ENCODE data around the gene ANKDD1B. TPM values are rescaled to one million over a fixed set of nuclear protein-coding genes. Genes with fewer than 3 reads are reported as not detected.

The ANKDD1B gene
- total and polyA plus RNA-seq, 2 experiments from 2014 or later, result 0.40 to 0.73 TPM

DNA sequence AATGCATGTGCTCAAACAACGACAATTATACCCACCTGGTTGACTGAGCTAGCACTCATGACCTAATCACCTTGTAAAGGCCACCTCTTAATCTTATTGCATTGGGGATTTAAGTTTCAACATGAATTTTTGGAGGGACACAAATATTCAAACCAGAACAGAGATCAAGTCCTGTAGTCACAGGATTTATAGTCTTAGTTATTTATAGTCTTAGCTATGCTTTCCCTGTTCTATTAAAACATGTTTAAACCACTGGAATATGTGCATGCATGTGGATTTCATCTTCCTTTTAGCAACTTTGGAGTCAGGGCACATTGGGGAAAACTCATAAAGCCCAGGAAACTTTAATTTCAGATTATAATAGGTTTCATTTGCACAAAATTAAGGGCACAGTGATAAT, 26.7 kb downstream of the ANKDD1B start:
- Mint-ChIP-seq H3K4me1 (peaks cover 4% of the 10 kb centered on the region; the same call in 1 of the 3 replicates), H3K27me3 (ENCODE audit: insufficient read depth, low read depth, poor library complexity) (peaks cover 3% of the 10 kb centered on the region), H3K36me3 (ENCODE audit: low read depth) (no peaks in the 10 kb centered on the region), H3K27ac (no peak overlapping the region), H3K4me3 (no peak overlapping the region), H3K9me3 (peaks cover 2% of the 10 kb centered on the region; the same call in 1 of the 3 replicates)
- ATAC-seq (no peak), DNase-seq (ENCODE audit: low spot score) (no peak)
- no peaks in the 10 kb centered on the region for H4K20me1 ChIP-seq (replicated peaks; ENCODE audit: insufficient read depth)
- H2AFZ ChIP-seq, result no peak overlapping the region
- no peaks in the 10 kb centered on the region for H3K4me1 ChIP-seq (ENCODE audit: insufficient read depth)
- TF ChIP-seq CTCF (conservative IDR thresholded peaks at IDR 0.05; ENCODE audit: low read depth in 2 of 2) (no peak), ETS1 (IDR thresholded peaks at IDR 0.05) (no peak), NANOG (IDR thresholded peaks at IDR 0.05; ENCODE audit: borderline replicate concordance) (no peak), ZNF114 (CRISPR knock-in tag; IDR thresholded peaks at IDR 0.05) (no peak), JUNB (IDR thresholded peaks at IDR 0.05; ENCODE audit: unreplicated experiment) (no peak), ZNF331 (CRISPR knock-in tag; IDR thresholded peaks at IDR 0.05; ENCODE audit: low read depth) (no peak), POLR2AphosphoS5 (IDR thresholded peaks at IDR 0.05; ENCODE audit: low read depth) (no peak), EZH2phosphoT487 (IDR thresholded peaks at IDR 0.05; ENCODE audit: unreplicated experiment) (no peak), CREB1 (CRISPR knock-in tag; IDR thresholded peaks at IDR 0.05; ENCODE audit: low read depth) (no peak), STAT1 (IDR thresholded peaks at IDR 0.05; ENCODE audit: unreplicated experiment) (no peak), EZH2 (IDR thresholded peaks at IDR 0.05; ENCODE audit: low read depth, unreplicated experiment) (no peak)
- TF ChIP-seq, protein P1, sequence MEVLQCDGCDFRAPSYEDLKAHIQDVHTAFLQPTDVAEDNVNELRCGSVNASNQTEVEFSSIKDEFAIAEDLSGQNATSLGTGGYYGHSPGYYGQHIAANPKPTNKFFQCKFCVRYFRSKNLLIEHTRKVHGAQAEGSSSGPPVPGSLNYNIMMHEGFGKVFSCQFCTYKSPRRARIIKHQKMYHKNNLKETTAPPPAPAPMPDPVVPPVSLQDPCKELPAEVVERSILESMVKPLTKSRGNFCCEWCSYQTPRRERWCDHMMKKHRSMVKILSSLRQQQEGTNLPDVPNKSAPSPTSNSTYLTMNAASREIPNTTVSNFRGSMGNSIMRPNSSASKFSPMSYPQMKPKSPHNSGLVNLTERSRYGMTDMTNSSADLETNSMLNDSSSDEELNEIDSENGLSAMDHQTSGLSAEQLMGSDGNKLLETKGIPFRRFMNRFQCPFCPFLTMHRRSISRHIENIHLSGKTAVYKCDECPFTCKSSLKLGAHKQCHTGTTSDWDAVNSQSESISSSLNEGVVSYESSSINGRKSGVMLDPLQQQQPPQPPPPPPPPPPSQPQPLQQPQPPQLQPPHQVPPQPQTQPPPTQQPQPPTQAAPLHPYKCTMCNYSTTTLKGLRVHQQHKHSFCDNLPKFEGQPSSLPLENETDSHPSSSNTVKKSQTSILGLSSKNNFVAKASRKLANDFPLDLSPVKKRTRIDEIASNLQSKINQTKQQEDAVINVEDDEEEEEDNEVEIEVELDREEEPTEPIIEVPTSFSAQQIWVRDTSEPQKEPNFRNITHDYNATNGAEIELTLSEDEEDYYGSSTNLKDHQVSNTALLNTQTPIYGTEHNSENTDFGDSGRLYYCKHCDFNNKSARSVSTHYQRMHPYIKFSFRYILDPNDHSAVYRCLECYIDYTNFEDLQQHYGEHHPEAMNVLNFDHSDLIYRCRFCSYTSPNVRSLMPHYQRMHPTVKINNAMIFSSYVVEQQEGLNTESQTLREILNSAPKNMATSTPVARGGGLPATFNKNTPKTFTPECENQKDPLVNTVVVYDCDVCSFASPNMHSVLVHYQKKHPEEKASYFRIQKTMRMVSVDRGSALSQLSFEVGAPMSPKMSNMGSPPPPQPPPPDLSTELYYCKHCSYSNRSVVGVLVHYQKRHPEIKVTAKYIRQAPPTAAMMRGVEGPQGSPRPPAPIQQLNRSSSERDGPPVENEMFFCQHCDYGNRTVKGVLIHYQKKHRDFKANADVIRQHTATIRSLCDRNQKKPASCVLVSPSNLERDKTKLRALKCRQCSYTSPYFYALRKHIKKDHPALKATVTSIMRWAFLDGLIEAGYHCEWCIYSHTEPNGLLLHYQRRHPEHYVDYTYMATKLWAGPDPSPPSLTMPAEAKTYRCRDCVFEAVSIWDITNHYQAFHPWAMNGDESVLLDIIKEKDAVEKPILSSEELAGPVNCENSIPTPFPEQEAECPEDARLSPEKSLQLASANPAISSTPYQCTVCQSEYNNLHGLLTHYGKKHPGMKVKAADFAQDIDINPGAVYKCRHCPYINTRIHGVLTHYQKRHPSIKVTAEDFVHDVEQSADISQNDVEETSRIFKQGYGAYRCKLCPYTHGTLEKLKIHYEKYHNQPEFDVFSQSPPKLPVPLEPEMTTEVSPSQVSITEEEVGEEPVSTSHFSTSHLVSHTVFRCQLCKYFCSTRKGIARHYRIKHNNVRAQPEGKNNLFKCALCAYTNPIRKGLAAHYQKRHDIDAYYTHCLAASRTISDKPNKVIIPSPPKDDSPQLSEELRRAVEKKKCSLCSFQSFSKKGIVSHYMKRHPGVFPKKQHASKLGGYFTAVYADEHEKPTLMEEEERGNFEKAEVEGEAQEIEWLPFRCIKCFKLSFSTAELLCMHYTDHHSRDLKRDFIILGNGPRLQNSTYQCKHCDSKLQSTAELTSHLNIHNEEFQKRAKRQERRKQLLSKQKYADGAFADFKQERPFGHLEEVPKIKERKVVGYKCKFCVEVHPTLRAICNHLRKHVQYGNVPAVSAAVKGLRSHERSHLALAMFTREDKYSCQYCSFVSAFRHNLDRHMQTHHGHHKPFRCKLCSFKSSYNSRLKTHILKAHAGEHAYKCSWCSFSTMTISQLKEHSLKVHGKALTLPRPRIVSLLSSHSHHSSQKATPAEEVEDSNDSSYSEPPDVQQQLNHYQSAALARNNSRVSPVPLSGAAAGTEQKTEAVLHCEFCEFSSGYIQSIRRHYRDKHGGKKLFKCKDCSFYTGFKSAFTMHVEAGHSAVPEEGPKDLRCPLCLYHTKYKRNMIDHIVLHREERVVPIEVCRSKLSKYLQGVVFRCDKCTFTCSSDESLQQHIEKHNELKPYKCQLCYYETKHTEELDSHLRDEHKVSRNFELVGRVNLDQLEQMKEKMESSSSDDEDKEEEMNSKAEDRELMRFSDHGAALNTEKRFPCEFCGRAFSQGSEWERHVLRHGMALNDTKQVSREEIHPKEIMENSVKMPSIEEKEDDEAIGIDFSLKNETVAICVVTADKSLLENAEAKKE (CRISPR knock-in tag; IDR thresholded peaks at IDR 0.05), result no peak
- TF ChIP-seq, protein P2, sequence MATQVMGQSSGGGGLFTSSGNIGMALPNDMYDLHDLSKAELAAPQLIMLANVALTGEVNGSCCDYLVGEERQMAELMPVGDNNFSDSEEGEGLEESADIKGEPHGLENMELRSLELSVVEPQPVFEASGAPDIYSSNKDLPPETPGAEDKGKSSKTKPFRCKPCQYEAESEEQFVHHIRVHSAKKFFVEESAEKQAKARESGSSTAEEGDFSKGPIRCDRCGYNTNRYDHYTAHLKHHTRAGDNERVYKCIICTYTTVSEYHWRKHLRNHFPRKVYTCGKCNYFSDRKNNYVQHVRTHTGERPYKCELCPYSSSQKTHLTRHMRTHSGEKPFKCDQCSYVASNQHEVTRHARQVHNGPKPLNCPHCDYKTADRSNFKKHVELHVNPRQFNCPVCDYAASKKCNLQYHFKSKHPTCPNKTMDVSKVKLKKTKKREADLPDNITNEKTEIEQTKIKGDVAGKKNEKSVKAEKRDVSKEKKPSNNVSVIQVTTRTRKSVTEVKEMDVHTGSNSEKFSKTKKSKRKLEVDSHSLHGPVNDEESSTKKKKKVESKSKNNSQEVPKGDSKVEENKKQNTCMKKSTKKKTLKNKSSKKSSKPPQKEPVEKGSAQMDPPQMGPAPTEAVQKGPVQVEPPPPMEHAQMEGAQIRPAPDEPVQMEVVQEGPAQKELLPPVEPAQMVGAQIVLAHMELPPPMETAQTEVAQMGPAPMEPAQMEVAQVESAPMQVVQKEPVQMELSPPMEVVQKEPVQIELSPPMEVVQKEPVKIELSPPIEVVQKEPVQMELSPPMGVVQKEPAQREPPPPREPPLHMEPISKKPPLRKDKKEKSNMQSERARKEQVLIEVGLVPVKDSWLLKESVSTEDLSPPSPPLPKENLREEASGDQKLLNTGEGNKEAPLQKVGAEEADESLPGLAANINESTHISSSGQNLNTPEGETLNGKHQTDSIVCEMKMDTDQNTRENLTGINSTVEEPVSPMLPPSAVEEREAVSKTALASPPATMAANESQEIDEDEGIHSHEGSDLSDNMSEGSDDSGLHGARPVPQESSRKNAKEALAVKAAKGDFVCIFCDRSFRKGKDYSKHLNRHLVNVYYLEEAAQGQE (IDR thresholded peaks at IDR 0.05; ENCODE audit: unreplicated experiment), result no peak
- no peak overlapping the region for H3K4me3 ChIP-seq
- H3K36me3 ChIP-seq (ENCODE audit: insufficient read depth), result no peaks in the 10 kb centered on the region
- no peak overlapping the region for H3K27ac ChIP-seq (ENCODE audit: low read depth)
- H3K9me2 ChIP-seq (ENCODE audit: insufficient read depth), result no peaks in the 10 kb centered on the region
- no peaks in the 10 kb centered on the region for H3F3A ChIP-seq (replicated peaks; ENCODE audit: low read depth)
- no peak overlapping the region for H3K4me2 ChIP-seq
- H3K79me2 ChIP-seq (replicated peaks; ENCODE audit: insufficient read depth), result no peaks in the 10 kb centered on the region
- H3K27me3 ChIP-seq (ENCODE audit: insufficient read depth), result no peaks in the 10 kb centered on the region

Data from GM23338 (cell line).